Measurements from ENCODE around the gene CACNG4.

Gene CACNG4

GRCh38 chr17:67044016-67044772, 79.7 kb downstream of the CACNG4 start, which contains the start of gene CACNG1:
Gene CACNG1, plus strand, starts transcription at chr17:67044554. Its CDS starts 107 bp downstream, at chr17:67044661.
- no peak for DNase-seq

GRCh38 chr17:67044940-67045339, 80.4 kb downstream of the CACNG4 start:
- DNase-seq, result no peak

DNA sequence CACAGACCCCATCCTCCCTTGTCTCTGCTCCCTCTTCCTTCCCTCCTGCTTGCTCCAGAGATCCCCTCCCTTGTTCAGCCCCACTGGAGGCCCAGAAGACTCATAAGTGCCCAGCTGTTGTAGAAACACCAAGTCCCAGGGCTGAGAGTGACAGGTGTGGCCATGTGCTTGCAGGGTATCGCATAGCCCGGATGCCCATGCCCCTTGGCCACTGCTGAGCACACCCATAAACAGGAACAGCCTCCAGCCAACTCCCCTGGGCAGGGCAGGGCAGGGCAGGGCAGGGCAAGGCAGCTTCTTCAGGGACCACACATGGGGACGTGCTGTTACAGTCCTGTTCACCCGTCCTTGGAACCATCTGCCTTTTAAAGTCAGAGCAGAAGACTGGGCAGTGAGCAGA, 81.9 kb downstream of the CACNG4 start:
- no peak for DNase-seq

DNA sequence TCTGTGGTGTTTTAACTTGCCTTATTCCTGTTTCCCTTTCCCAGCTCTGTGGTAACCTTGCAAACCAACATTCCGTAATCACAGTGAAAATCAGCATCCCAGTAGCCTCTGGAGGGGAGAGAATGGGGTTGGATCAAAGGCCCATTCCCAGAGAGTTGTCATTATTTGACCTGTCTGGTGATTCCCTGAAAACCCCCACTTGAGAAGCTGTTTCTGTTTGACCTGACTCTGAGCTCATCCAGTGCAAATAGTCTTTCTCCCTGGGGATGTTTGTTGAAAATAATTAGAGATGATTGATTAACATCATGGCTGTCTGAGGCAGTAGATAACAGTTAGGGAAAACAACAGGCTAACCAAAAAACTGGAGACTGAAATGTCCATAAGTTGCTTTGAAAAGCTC, 82.9 kb downstream of the CACNG4 start:
- no peak for DNase-seq

GRCh38 chr17:67049025-67049739, 84.7 kb downstream of the CACNG4 start:
- DNase-seq, result no peak

DNA sequence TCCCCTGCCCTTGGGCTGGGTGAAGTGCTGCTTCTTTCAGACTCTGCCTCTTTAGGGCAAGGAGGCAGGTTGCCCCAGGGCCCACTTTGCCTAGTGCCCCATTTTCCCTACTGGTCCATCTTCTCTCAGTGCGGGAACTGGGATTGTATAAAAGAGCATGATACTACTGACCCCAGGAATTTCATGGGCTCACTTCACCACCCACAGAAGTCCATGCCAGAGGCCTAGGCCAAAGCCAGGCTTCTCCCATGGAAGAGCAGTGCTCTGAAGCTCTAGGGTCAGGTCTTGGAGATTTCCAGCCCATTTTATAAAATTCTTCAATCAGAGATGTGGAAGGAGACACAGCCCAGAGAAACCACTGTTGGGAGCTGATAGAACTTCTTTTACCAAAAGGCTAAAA, 85.6 kb downstream of the CACNG4 start:
- no peak for DNase-seq

DNA sequence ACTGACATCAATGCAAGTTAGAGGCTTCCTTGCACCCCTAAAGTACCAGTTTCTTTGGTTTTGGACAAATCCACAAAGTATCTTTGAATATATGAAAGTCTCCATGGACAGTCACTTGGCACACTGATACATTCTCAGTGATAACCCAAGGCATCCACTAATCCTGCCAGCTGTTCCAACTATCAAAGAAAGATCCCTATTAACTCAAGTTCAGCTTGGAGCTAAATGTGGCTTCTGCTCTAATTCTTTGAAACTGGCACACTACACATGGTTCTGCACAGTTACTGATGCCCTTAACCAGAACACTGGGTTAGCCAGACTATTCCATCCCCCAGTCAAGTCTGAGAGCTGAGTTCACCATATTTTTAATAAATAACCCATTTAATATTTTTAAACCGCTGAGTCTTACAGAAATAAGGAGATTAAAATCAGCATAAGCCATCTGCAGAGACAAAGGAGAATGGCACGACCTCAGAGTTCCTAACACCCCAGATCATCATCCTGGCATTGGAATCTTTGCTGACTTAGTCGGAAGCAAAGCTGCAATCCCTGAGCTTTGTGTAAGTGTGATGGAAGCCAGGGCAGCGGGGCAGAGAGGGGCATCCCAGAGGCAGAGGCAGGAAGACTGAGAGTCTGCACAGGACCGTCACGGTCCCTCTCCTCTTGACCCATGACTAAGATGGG, 86.1 kb downstream of the CACNG4 start:
- no peak for DNase-seq

DNA sequence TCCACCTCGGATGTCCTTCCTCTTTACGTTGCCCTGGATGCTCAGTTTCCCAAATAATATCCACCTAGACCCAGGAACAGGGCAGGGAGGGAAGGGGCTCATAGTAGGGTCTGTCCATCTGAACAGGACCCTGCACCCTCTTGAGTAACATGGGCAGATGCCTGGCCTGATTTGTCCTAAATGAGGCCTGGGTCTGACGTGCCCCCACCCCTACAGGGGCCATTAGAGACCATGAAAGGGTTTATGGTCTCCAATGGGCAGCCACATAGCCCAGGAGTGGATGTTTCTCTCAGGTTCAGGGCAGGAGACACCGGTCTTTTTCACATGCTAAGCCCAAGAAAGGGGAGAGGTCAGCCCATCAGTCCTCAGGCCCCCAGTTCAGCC, 86.6 kb downstream of the CACNG4 start:
- no peak for DNase-seq

GRCh38 chr17:67051837-67052236, 87.3 kb downstream of the CACNG4 start:
- no peak for DNase-seq

DNA sequence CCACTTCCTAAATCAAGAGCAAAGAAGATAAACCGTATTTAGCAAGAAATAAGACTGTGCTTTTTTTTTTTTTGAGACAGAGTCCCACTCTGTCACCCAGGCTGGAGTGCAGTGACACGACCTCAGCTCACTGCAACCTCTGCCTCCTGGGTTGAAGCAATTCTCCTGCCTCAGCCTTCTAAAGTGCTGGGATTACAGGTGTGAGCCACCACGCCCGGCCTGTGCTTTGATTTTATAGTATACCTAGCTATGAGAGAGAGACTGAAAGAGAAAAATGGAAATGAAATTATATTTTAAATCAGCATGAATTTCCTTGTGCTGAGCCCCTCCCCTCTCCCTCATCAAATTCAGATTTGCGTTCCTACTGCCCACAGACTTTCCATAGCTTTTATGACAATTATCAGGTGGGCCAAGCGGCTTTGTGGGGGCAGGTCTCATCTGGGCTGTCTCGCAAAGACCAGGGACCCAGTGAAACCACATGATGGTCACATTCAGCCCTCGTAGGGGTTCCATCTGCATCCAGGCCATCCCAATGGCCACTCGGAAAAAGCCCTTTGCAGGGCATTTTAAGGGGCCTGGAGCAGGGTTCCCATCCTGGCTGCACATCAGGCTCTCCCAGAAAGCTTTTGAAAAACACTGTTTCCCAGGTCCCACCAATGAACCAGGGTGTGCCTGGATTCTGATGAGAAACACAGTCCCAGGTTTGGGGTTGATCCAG, 88.4 kb downstream of the CACNG4 start:
- DNase-seq, result no peak

DNA sequence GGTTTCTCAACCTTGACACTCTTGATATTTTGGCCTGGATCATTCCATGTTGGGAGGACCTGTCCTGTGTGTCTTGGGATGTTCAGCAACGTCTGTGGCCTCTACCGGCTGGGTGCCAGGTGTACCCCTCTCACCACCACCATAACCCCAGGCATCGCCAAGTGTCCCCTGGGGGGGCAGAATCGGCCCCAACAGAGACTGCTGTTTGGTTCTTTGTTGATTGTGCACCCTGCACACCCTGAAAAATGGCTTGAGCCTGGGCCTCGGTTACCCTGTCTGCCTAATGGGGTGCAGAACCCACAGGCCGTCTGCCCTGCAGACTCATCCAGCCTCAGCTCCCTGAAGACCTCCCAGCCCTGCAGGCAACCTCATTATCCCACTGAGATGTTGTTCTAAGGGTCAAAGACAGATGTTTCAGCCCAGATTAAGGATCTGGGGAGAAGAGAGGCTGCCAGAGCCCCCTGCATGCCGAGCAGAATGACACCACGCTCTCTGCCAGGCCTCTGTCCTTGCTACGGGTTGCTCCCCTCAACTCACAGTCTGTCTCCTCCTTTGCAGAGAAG, 89.0 kb downstream of the CACNG4 start:
- no peak for DNase-seq

DNA sequence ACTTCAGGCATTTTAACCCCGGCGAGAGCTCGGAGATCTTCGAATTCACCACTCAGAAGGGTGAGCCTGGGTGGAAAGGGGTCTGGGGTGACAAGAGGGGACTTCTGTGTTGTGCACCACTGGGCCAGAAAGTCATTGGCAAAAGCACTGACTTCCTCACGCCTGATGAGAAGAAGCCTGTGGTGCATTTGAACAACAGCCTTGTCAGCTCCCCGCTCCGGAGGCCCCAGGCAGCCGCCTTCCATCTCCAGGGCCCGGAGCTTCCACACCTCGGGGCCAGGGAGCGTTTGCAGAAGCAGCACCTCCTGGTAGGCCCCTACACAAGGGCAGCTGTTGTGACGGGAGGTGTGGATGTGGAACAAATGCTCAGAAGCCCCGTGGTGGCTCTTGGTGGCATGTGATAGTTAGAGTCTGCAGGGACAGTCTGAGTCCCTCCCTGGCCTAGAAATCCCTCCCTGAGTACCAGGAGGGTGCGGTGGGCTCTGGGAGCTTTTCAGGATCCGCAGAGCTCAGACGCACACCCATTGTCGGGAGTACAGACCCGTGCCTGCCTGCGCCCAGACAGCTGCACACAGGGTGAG, 89.6 kb downstream of the CACNG4 start:
- no peak for DNase-seq

GRCh38 chr17:67054608-67055007, 90.1 kb downstream of the CACNG4 start:
- no peak for DNase-seq

DNA sequence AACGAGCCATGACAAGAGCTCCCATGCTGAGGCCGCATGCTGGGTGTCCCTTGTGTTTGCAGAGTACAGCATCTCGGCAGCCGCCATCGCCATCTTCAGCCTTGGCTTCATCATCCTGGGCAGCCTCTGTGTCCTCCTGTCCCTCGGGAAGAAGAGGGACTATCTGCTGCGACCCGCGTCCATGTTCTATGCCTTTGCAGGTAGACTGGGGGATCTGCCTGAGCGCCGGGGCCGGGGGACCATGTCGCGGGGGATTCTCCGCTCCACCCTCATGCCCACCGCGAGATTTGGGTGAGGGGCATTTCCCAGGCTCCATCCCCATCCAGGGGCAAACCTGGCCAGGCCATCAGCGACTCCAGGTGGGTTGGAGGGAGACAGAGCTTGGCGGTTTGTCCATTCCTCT, 90.5 kb downstream of the CACNG4 start:
- DNase-seq, result no peak

DNA sequence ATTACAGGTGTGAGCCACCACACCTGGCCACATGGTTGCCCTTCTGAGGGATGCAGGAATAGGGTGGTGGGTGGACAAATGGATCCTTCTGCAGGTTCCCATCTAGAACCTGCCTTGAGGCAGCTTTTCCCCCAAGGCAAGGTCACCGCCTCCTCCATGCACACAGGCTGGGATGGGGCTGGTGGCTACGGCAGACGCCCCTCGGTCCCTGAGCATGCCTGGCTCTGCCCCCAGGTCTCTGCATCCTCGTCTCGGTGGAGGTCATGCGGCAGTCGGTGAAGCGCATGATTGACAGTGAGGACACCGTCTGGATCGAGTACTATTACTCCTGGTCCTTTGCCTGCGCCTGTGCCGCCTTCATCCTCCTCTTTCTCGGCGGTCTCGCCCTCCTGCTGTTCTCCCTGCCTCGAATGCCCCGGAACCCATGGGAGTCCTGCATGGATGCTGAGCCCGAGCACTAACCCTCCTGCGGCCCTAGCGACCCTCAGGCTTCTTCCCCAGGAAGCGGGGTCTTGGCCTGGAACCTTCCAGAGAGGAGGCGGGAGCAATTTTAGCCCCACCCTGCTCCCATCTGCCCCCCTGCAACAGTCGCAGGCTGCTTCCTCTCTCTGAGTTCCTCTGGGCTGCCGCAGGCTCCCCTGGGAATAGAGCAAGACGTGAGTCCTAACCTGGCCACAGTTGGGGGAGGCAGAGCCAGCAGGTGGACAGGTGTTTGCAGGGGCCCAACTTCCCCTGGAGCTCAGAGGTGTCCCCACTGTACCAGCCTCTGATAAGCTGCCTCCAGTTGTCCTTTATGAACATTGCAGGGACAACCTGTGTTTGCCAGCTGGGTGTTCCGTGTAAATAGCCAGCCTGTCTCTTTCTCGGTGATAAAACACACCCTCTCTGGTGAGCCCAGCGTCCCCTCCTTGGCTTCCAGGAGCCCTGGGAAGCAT, 91.6 kb downstream of the CACNG4 start:
- DNase-seq, result no peak

DNA sequence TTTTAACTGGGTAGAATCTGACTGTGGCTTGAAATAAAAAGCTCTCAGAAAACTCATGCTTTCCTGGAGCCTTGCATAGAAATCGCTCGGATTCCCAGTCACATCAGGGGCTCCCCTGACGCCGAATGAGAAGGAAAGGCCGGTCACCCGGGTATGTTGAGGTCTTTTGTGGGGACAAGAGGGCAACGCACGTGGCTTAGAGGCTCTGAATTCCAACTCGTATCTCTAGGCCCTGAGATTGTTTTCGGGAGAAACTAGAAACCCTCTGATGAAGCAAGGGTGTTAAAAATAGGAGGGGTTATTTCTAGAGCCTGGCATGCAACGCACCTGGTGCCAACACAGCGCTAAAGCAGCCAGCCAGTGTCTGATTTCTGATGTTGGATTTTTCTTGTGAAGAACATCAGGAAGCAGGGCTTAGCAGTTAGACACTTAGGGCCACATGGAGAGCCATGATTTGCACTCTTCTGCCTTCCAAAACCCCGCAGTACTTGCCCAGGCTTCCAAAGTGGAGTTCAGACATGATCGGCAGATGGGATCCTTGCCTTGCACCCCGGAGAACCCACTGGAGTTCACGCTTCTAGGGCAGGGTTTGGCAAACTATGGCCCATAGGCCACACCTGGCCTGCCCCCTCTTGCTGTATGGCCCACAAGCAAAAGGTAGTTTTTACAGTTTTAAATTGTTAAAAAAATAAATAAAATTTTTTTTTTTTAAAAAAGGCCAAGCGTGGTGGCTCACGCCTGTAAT, 92.4 kb downstream of the CACNG4 start:
- DNase-seq, result no peak

GRCh38 chr17:67058036-67058435, 93.5 kb downstream of the CACNG4 start:
- no peak for DNase-seq

DNA sequence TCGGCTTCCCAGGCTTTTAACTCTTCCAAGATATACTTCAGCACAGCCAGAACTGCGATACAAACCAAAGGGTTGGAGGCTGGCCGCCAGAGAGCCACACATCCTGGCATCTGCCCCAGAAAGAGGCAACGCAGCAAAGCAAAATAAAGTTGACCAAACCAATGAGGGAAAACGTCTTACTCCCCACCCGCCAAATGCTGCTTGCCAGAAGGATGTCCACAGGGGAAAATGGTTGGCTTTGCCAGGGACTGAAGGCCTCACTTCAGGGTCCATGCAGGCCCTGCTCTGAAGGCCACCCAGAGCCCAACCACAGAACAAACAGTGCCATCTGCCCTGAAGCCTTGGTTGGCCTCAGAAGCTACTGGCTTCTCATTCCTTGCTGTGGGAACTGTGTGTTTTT, 94.9 kb downstream of the CACNG4 start:
- no peak for DNase-seq

DNA sequence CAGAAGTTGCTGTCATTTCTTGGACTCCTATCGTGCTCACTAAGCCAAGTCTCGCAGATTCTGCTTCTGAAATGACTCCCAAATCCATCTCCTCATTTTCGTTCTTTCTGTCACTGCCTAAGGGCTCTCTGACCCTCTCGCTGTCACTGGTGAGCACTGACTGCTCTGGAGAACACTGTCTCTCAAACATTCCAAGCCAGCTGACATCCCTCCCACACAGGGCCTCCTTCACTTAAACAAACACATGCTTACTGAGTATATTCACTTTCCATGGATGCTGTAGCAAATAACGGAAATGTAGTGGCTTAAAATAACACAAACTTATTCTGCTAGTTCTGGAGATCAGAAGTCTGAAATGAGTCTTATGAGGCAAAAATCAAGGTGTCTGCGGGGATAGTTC, 98.6 kb downstream of the CACNG4 start:
- DNase-seq, result no peak

DNA sequence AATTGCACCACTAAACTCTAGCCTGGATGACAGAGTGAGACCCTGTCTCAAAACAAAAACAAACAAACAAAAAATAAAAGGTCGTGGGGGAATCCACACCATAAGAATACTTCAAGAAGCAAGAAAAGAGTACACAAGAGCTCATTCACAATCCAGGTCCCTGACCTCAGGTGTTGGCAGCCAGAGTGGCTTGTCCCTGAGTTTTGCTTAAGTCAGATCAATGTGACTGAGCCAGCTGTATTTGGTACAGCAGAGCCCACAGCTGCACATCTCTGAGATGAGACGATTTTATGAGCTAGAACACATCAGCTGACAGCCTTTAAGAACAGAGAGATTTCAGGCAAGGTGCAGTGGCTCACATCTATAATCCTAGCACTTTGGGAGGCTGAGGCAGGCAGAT, 102.2 kb downstream of the CACNG4 start:
- DNase-seq, result no peak
